SH-SY5Y (cell line): ENCODE measurements around the gene EXOC3.

Source experiments
- GATA2 ChIP-seq: IDR thresholded peaks from 2 replicates; pipeline ENCODE4 v1.6.1; 2011; ENCODE audit warnings: mild to moderate bottlenecking, low read depth, low read length
- GATA3 ChIP-seq: IDR thresholded peaks from 2 replicates; pipeline ENCODE4 v1.6.1; 2011; ENCODE audit warnings: low read depth, mild to moderate bottlenecking, low read length, moderate library complexity

The EXOC3 gene

DNA sequence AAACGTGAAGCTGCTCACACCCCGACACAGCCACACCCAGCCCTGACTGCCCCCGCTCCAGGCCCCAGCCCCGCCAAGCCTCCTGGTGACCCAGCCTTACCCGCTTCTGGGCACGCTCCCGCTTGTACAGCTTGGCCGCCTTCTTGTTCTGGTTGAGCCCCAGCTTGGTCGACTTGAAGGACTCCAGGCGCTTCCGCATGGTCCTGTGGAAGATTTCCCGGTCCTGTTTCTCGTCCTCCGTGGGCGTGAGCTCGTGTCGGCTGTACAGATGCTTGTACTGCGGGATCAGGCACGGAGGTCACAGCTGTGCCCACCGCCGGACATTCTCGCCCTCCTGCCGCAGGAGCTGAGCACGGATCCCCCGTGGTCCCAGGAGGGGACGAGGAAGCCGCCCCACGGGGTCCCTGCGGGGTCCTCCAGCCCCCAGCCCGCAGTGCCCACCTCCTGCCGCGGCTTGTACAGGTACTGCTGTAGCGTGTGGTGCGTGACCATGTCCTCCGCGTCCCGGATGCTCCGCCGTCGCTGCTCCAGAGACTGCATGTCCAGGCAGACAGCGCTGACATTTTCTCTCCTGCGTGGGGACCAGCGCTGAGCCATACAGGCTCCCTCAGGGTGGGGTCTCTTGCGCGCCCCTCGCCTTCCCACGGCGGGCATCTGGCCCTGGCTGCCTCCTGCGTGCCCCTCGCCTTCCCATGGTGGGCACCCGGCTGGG is 33.3 kb downstream of the EXOC3 start:
- TF ChIP-seq GATA3 (no peak), GATA2 (no peak)

DNA sequence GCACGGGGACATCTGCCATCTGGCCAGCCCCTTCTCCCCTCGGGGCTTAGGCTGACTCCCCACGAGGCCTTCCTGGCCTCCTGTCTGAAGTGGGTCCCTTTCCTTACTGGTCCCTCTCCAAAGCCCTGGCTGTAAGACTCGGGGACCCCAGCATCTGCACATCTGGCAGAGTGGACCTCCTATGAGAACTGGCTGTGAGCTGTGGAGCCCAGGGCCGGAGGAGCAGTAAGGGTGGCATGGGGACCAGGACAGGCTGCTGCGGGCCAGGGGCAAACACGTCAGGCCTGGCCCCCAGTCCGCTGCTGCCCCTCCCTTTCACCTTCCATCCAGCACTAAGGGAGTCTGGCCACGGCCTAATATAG is 33.8 kb downstream of the EXOC3 start:
- no peak for TF ChIP-seq GATA3
- no peak for TF ChIP-seq GATA2

DNA sequence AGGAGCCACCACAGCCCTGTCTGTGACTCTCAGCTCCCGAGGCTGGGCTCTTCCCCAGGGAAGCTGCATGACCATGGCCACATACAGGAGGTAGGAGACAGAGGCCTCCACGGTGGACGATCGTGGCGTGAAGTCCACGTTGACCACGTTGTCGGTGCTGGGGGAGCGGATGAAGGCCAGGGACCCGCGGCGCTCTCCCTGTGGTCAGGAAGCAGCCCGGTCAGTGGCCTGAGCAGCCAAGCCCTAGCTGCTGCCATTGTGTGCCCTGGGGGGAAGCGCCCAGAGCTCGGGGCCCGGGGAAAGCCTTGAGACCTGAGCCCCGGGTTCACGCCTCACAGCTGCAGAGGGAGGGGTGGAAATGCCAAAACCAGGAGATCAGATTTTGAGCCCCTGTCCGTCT is 34.3 kb downstream of the EXOC3 start:
- TF ChIP-seq GATA2 (no peak), GATA3 (no peak)

DNA sequence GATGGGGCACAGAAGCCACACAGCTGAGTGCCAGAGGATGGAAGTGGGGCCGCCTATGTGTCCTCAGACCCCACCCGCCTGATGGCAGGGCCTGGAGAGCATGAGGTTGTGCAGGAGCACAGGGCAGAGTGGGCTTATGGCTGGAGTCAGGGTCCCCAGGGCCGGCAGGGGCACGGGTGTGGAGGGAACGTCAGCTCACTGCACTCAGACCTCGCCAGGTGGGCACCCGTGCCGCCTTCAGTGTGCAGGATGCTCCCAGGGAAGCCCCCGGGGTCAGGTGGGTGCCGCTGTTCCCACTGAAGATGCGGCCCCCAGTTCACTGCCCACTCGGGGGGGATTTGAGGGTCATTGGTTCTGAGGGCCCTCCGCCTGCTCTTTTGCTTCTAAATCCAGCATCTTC is 34.9 kb downstream of the EXOC3 start:
- TF ChIP-seq GATA2 (no peak), GATA3 (no peak)

DNA sequence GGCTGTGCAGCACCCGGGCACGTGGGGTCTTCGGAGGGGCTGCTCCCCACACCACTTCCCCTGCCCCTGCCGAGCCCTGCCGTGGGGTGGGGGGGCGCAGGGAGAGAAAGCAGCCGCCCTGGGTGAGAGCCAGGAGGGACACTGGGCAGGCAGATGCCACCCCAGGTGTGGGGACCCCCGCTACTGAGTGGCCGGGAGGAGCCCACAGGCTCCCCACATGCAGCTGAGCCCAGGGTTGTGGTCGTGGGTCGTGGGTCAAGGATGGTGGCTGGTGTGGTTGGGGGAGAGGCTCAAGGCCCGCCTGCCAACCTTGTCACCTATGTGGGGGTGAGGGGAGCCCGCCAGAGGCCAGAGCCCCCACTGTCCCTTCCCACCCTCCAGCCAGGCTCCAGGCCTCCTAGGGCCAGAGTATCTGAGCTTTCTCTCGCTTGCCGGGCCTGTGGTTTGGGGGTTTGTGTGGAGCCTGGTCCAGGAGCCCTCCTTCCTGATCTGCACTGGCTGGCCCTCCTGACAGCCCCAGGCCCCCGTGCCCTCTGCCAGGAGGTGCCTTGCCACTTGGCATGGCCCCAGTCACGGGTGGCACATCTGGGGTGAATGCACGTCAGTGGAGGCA is 35.5 kb downstream of the EXOC3 start:
- no peak for TF ChIP-seq GATA3
- no peak for TF ChIP-seq GATA2

DNA sequence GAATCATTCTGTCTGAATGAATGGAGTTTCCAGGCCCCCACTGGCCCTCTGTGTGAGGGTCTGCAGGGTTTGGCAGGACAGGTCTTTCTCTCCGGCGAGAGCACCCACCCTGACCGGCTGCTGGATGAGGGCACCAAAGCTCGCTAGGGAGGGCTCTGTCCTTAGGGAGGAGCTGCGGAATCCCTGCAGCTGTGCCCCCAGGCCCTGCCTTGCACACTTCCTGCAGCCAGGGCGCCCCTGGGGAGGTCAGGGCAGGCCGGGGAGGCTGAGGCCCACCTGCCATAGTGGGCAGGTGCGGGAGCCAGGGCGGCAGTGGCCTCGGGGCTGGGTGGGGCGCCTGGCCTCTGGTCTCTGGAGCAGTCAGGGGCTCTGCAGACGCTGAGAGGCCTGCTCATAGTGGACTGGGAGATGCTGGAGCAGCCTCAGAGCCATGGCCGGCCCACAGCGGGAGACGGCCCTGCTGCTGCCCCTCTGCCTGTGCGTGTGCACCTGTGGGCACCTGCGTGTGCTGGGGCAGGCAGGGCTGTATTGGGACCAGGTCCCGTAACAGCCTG is 36.1 kb downstream of the EXOC3 start:
- TF ChIP-seq GATA2: no peak
- TF ChIP-seq GATA3: no peak

DNA sequence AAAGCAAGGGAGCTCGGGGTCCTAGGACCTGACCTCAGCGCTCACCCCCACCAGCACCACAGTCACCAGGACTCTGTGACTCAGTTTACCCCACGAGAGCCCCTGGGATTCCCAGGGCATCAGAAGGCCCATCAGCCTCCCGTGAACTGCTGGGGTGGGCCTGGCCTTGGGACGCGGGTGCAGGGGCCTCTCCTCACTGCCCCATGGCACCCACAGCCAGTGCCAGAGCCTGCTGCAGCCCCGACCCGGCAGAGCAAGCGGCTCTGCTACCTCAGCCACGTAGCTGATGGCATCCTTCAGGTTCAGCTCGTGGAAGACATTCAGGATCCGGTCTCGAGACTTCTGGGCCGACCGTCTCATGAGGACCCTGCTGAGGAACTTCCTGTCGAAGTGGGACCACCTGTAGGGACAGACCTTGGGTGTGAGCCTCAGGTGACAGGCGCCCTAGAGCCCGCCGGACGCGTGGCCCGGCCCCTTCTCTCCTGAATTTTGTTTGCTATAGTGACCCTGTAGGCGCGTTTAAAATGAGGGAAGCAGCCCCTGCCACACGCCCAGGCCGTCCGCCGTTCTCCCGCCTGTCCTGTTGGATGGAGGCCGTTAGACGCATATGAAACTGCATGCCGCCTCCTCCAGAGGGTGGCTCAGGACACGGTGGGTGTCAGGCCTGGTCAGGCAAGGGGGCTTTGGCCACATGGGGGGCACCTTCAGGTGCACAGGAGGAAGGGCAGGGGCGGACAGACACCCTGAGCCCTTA is 36.8 kb downstream of the EXOC3 start:
- TF ChIP-seq GATA3 (no peak), GATA2 (no peak)

DNA sequence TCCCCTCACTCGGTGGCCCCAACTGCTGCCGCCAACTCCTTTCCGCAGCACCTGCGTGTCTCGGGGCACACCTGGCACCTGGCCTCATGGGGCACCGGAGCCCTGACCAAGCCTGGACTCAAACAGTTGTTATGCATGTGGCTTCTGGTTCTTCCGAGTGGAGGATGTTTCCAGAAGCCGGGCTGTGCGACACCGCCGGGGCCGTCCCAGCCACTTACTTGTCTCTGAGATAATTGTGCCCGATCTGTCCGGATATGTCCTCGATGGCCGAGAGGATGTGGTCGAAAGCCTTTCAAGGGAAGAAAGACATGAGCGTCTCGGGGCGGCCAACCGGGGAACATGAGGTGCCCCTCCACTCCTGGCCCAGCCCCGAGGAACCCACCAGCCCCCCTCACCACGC is 38.4 kb downstream of the EXOC3 start:
- TF ChIP-seq GATA2 (no peak), GATA3 (no peak)

DNA sequence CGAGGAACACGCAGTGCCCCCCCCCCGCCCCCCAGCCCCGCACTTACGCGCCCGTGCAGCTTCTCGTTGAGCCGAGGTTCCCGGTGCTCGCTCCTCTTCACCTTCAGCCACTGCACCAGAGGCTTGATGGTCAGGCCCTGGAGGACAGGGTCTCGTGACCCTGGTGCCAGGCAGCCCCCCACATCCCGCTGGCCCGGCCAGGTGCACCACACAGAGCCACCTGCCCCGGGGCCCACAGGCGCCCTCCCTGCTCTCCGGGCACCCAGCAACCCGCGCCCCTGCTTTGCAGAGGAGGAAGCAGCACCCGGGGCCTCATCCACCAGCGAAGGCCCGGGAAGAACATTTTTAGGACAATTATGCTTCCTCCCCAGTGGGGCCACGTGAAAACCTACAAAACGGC is 39.0 kb downstream of the EXOC3 start:
- no peak for TF ChIP-seq GATA3
- no peak for TF ChIP-seq GATA2

DNA sequence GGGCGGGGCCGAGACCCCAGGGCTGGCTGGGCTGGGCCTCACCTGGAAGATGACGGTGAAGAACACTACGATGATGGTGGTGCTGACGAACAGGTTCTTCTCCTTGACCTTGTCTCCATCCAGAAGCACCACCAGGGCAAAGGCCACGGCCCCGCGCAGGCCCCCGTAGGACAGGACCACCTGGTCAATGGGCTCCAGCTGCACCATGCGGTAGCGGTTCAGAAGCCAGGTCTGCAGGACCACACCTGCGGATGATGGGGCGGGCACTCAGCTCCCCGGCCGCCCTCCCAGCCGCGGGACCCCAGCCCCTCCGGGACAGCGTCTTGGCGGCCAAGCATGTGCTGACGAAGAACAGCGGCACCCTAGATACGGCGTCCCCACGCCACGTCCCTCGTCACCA is 39.5 kb downstream of the EXOC3 start:
- no peak for TF ChIP-seq GATA3
- no peak for TF ChIP-seq GATA2

DNA sequence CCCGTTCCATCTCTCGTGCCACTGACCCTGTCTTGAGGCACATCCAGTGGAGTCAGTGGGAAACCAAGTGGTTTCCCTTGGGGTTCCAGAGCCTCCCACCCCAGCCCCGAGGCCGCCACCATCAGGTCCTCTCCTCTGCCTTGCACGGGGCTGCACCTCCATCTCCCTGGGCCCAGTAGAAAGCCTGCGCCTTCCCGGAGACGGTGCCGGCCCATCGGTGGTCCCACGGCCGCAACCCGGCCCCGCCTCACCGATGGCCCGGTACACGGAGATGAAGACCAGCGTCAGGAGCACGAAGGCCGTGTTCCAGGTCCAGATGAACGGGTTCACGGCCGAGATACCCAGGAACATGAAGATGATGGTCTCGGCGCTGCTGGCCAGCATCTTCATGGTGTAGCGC is 40.0 kb downstream of the EXOC3 start:
- TF ChIP-seq GATA3 (no peak), GATA2 (no peak)

DNA sequence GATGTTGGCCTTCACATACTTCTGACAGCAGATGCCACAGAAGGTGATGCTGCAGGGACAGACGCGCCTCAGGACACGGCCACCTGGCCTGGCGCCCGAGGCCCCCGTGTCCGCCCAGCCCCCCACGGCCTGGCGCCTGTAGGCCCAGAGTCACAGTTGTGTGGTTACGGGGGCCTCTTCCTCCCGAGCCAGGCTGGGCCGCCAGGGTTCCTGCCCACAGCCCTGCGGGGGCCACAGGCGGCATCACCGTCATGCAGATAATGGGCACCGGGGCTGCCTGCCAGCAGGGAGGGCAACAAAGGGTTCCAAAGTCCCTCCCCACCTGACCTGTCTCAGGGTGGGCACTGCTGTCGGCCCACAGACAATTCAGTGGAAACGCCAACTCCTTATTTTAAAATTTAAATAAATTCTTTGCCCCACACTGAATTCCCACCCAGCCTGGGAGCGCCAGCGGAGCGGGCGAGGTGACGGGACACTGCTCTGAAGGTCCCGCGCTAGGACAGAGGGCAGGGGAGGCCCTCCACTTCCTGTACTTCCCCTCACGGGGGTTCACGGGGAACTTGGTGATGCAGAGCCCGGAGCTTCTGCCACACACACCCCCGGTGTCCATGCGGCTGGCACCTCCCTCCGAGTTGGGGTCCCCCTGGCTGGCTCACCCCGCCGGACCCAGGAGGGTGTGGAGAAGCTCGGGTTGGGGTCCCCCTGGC is 40.6 kb downstream of the EXOC3 start:
- TF ChIP-seq GATA3: no peak
- TF ChIP-seq GATA2: no peak

DNA sequence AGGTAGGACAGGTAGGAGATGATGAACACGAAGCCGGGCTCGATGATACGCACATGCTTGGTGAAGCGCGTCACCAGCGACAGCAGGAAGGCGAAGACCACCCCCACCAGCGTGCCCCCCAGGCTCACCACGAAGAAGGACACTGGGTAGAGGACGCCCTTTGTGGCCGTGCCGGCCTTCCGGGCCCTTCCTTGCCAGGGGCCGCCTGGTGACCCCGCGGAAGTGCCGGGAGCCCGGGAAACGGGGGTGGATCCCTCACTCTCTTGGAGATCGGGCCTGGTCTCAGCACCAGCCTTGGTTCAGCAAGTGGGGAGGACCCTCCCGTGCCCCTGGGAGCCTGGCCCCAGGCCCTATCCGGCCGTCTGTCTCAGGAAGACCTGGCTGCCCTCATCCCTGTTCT is 41.6 kb downstream of the EXOC3 start:
- TF ChIP-seq GATA3: no peak
